Fibroblast of villous mesenchyme (primary cell): ENCODE measurements around the gene GSG1L. TPM values are rescaled to one million over a fixed set of nuclear protein-coding genes. Genes with fewer than 3 reads are reported as not detected.

Experiments
- DNase-seq: peaks from one replicate; pipeline ENCODE4 v3.0.0-alpha.2; 2010; ENCODE audit warnings: low read depth
- H3K4me3 ChIP-seq: 2 replicates; pipeline ENCODE4 v1.5.1; 2011; ENCODE audit warnings: low read depth, mild to moderate bottlenecking, low read length
- CTCF ChIP-seq: IDR thresholded peaks from 2 replicates; pipeline ENCODE4 v1.5.1; 2012; ENCODE audit warnings: low read depth, mild to moderate bottlenecking, low read length; ENCODE audit not compliant: insufficient read depth
- total RNA-seq: library from RNA; depleted of rRNA; stranded (reverse); fragments of >200 nt; gene quantifications from 2 replicates; pipeline ENCODE4 v1.2.3, GENCODE V29; 2012

GSG1L gene
- total RNA-seq, 1 donor: not detected

- DNase-seq: no peak
- H3K4me3 ChIP-seq: no peak overlapping the region
- no peak for TF ChIP-seq CTCF
Measured at GRCh38 chr16:28107232-28107631, 43.7 kb upstream of the GSG1L start.

GRCh38 chr16:28106467-28107215 is 43.1 kb upstream of the GSG1L start:
- no peak for DNase-seq
- H3K4me3 ChIP-seq: no peak overlapping the region
- TF ChIP-seq CTCF: no peak

GRCh38 chr16:28105954-28106353 is 42.4 kb upstream of the GSG1L start:
- TF ChIP-seq CTCF: no peak
- no peak for DNase-seq
- no peak overlapping the region for H3K4me3 ChIP-seq

GRCh38 chr16:28105297-28105696 is 41.8 kb upstream of the GSG1L start:
- no peak overlapping the region for H3K4me3 ChIP-seq
- no peak for DNase-seq
- no peak for TF ChIP-seq CTCF

- no peak for TF ChIP-seq CTCF
- no peak for DNase-seq
Measured at GRCh38 chr16:28104404-28104803, 40.9 kb upstream of the GSG1L start.

GRCh38 chr16:28103516-28104170 is 40.1 kb upstream of the GSG1L start:
- no peak for TF ChIP-seq CTCF
- no peak overlapping the region for H3K4me3 ChIP-seq
- no peak for DNase-seq

More at GRCh38 chr16:28104404-28104803, 40.9 kb upstream of the GSG1L start:
- H3K4me3 ChIP-seq: no peak overlapping the region

GRCh38 chr16:28101533-28101890 is 38.0 kb upstream of the GSG1L start:
- H3K4me3 ChIP-seq: no peak overlapping the region
- no peak for DNase-seq
- TF ChIP-seq CTCF: no peak
